ENCODE results near the gene MALAT1.
A peak's percentile ranks its signal among the peaks of the same experiment; 100 is the strongest.

Gene MALAT1

DNA sequence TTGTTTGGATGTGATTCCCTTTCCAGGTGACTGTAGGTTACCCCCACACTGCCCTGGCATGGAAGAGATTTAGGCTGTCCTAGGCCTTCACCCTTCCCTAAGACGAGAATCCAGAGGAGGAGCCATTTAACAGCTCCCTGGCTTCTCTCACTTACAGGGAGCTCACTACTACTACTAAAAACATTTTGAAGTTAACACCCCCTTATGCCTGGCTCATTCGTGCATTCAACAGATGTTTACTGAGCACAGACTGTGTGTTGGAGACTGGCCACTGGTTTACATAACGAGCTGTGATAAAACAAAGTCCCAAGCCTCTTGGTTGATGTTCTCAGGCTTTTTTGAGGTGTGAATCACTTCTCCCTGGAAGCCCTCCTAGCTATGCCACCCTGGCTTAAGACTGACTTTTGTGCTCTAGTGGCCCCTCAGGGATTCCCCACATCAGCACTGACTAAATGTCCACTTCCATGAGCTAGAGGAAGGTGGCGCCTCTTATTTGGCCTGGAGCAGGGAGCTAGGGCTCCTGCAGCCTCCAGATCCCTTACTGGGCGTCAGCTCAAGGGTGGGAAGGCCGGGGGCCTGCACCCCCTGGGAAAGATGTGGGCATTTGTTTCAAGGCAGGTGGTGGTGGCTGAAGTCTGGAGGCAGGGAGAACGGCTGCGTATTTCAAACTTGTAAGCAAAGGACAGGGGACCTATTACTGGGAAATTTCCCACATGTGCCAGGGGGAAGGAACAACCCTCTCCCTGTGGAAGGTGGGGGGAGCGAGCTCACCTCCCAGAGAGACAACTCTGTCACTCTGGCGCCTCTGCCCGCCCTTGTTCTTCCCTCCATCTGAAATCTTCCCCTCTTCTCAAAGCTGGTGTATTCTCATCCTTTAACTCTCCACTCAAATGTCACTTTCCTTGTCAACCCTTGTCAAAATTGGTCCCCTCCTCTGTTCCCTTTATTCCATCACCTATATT is 19.4 kb upstream of the MALAT1 start:
- Histone ChIP-seq H3K27me3 (ENCODE audit: control insufficient read depth, insufficient read depth, low read length, poor library complexity, severe bottlenecking) (no peaks in the 10 kb centered on the region), H3K36me3 (ENCODE audit: control insufficient read depth, insufficient read depth, low read length) (no peaks in the 10 kb centered on the region), H3K9me3 (ENCODE audit: control insufficient read depth, low read length) (no peaks in the 10 kb centered on the region), H3K27ac (ENCODE audit: insufficient read depth, low read depth, low read length, poor library complexity, severe bottlenecking) (no peak overlapping the region), H3K4me1 (ENCODE audit: control insufficient read depth, insufficient read depth, low read length) (peaks cover 28% of the 10 kb centered on the region), H3K4me3 (ENCODE audit: insufficient read depth, low read depth, low read length) (no peak overlapping the region)
- 62 to 66% methylated on average over 11 of the region's 11 CpGs for WGBS, 2 experiments

GRCh38 chr11:65482306-65482850 is 16.5 kb upstream of the MALAT1 start:
- H3K27ac ChIP-seq (ENCODE audit: insufficient read depth, low read depth, low read length, poor library complexity, severe bottlenecking) = no peak overlapping the region
- H3K9me3 ChIP-seq (ENCODE audit: control insufficient read depth, low read length) = no peaks in the 10 kb centered on the region
- no peaks in the 10 kb centered on the region for H3K36me3 ChIP-seq (ENCODE audit: control insufficient read depth, insufficient read depth, low read length)
- no peak overlapping the region for H3K4me3 ChIP-seq (ENCODE audit: insufficient read depth, low read depth, low read length)
- WGBS, 2 experiments = 100% methylated on average over 2 of the region's 2 CpGs
- H3K27me3 ChIP-seq (ENCODE audit: control insufficient read depth, insufficient read depth, low read length, poor library complexity, severe bottlenecking) = no peaks in the 10 kb centered on the region
- peaks cover 44% of the 10 kb centered on the region for H3K4me1 ChIP-seq (ENCODE audit: control insufficient read depth, insufficient read depth, low read length)

- 65 to 76% methylated on average over 5 of the region's 5 CpGs for WGBS, 2 experiments
- Histone ChIP-seq H3K27me3 (ENCODE audit: control insufficient read depth, insufficient read depth, low read length, poor library complexity, severe bottlenecking) (no peaks in the 10 kb centered on the region), H3K4me1 (ENCODE audit: control insufficient read depth, insufficient read depth, low read length) (peaks cover 52% of the 10 kb centered on the region), H3K4me3 (ENCODE audit: insufficient read depth, low read depth, low read length) (no peak overlapping the region), H3K9me3 (ENCODE audit: control insufficient read depth, low read length) (no peaks in the 10 kb centered on the region), H3K36me3 (ENCODE audit: control insufficient read depth, insufficient read depth, low read length) (no peaks in the 10 kb centered on the region), H3K27ac (ENCODE audit: insufficient read depth, low read depth, low read length, poor library complexity, severe bottlenecking) (no peak overlapping the region)
Measured at GRCh38 chr11:65485920-65486219, 13.0 kb upstream of the MALAT1 start.

- Histone ChIP-seq H3K27me3 (ENCODE audit: control insufficient read depth, insufficient read depth, low read length, poor library complexity, severe bottlenecking) (no peaks in the 10 kb centered on the region), H3K27ac (ENCODE audit: insufficient read depth, low read depth, low read length, poor library complexity, severe bottlenecking) (peak overlapping the region; percentile 76), H3K36me3 (ENCODE audit: control insufficient read depth, insufficient read depth, low read length) (no peaks in the 10 kb centered on the region), H3K4me3 (ENCODE audit: insufficient read depth, low read depth, low read length) (no peak overlapping the region), H3K4me1 (ENCODE audit: control insufficient read depth, insufficient read depth, low read length) (peaks cover 60% of the 10 kb centered on the region), H3K9me3 (ENCODE audit: control insufficient read depth, low read length) (no peaks in the 10 kb centered on the region)
- WGBS, 2 experiments = 82 to 86% methylated on average over 10 of the region's 10 CpGs
Measured at GRCh38 chr11:65486570-65487466, 12.0 kb upstream of the MALAT1 start.

DNA sequence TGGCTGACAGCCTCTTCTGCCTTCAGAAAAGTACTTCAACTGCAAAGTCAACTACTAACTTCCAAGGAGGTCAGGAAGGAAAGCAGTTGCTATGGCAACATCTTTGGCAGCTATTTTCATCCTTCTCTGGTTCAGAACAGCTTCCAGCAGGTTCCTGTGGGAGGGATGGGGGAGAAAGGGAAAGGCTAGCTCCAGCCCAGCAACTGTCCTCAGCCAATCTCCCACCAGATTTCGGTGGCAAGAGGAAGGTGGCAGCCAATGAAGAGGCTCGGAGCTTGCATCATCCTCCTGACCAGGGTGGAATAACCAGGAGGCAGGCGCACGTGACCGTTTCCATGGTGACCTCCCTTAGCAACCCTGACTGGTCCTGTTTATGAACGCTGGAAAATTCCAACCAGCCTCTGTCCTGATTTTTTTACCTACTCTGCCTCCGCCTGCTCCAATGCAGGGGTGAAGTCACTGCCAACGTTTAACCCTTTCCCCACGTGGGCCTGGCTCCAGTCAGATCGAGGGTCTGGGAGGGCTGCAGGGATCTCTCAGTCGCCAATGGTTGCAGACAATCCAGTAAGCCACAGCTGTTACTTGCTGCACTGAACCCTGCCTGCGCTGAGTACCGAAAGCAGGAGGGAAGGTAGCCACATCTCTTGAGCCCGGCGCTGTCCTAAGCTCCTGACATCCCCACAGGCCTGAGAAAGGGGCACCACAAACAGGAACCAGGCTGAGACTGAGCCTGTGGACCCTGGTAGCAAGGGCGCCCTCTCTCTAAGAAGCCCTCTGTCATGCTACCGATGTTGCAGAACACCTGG is 11.2 kb upstream of the MALAT1 start:
- Histone ChIP-seq H3K4me1 (ENCODE audit: control insufficient read depth, insufficient read depth, low read length) (peaks cover 69% of the 10 kb centered on the region), H3K27ac (ENCODE audit: insufficient read depth, low read depth, low read length, poor library complexity, severe bottlenecking) (peak overlapping the region; percentile 99), H3K4me3 (ENCODE audit: insufficient read depth, low read depth, low read length) (peak overlapping the region; percentile 30), H3K27me3 (ENCODE audit: control insufficient read depth, insufficient read depth, low read length, poor library complexity, severe bottlenecking) (no peaks in the 10 kb centered on the region), H3K36me3 (ENCODE audit: control insufficient read depth, insufficient read depth, low read length) (no peaks in the 10 kb centered on the region), H3K9me3 (ENCODE audit: control insufficient read depth, low read length) (no peaks in the 10 kb centered on the region)
- 4 to 6% methylated on average over 17 of the region's 17 CpGs for WGBS, 2 experiments

- Histone ChIP-seq H3K27me3 (ENCODE audit: control insufficient read depth, insufficient read depth, low read length, poor library complexity, severe bottlenecking) (no peaks in the 10 kb centered on the region), H3K36me3 (ENCODE audit: control insufficient read depth, insufficient read depth, low read length) (no peaks in the 10 kb centered on the region), H3K9me3 (ENCODE audit: control insufficient read depth, low read length) (no peaks in the 10 kb centered on the region), H3K27ac (ENCODE audit: insufficient read depth, low read depth, low read length, poor library complexity, severe bottlenecking) (peak overlapping the region; percentile 99), H3K4me3 (ENCODE audit: insufficient read depth, low read depth, low read length) (peak overlapping the region; percentile 30), H3K4me1 (ENCODE audit: control insufficient read depth, insufficient read depth, low read length) (peaks cover 77% of the 10 kb centered on the region)
- 51 to 53% methylated on average over 10 of the region's 10 CpGs for WGBS, 2 experiments
Measured at GRCh38 chr11:65488273-65489034, 10.4 kb upstream of the MALAT1 start.

DNA sequence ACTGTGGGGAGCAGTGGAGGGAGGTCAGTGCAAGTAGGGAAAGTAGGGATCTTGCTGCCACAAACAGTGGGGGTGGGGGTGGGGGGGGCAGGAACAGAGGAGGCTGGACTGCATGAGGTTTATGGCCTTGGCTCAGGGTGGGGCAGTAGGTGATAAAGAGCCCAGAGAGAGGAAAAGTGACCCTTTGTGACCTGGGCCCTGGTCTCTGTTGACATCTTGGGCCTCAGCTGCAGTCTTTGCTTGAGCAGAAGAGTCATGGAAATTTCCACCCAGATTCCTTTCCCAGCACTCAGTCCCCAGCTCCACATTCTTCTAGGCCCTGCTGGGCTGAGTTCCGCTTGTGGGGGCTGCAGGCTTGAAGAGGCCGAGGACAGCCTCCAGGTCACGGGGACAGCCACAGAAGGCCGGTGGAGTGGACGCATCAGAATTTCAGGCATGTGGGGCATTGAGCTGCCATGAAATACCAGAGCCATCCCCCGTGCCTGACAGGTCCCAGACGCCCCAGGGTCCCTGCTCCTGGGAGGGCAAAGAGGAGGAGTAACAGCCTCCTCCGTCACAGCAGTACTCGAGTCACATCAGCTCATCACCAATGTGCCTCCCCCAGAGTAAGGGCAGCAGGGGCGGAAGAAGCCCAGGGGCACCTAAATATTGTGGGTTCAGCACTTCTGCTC is 9.7 kb upstream of the MALAT1 start:
- Histone ChIP-seq H3K27ac (ENCODE audit: insufficient read depth, low read depth, low read length, poor library complexity, severe bottlenecking) (peak overlapping the region; percentile 99), H3K4me1 (ENCODE audit: control insufficient read depth, insufficient read depth, low read length) (peaks cover 80% of the 10 kb centered on the region), H3K27me3 (ENCODE audit: control insufficient read depth, insufficient read depth, low read length, poor library complexity, severe bottlenecking) (no peaks in the 10 kb centered on the region), H3K4me3 (ENCODE audit: insufficient read depth, low read depth, low read length) (no peak overlapping the region), H3K36me3 (ENCODE audit: control insufficient read depth, insufficient read depth, low read length) (no peaks in the 10 kb centered on the region), H3K9me3 (ENCODE audit: control insufficient read depth, low read length) (no peaks in the 10 kb centered on the region)
- 26 to 32% methylated on average over 10 of the region's 10 CpGs for WGBS, 2 experiments

- H3K4me1 ChIP-seq (ENCODE audit: control insufficient read depth, insufficient read depth, low read length) = peaks cover 80% of the 10 kb centered on the region
- H3K36me3 ChIP-seq (ENCODE audit: control insufficient read depth, insufficient read depth, low read length) = no peaks in the 10 kb centered on the region
- H3K27me3 ChIP-seq (ENCODE audit: control insufficient read depth, insufficient read depth, low read length, poor library complexity, severe bottlenecking) = no peaks in the 10 kb centered on the region
- H3K27ac ChIP-seq (ENCODE audit: insufficient read depth, low read depth, low read length, poor library complexity, severe bottlenecking) = peak overlapping the region; percentile 99
- WGBS, 2 experiments = 50% methylated on average over 8 of the region's 8 CpGs
- no peak overlapping the region for H3K4me3 ChIP-seq (ENCODE audit: insufficient read depth, low read depth, low read length)
- H3K9me3 ChIP-seq (ENCODE audit: control insufficient read depth, low read length) = no peaks in the 10 kb centered on the region
Measured at GRCh38 chr11:65489706-65490320, 9.0 kb upstream of the MALAT1 start.

All from ectodermal cell (in vitro differentiated cells).